Measurements from ENCODE around the gene ASXL2. TPM values are rescaled to one million over a fixed set of nuclear protein-coding genes. Genes with fewer than 3 reads are reported as not detected.
"Not testable (repeated sequence)": the region's sequence is repeated elsewhere in the genome, so short reads cannot be mapped to it uniquely, and the experiment has no call there.

ASXL2 gene
- total RNA-seq, 1 donor from 2014 or later = 41.2 TPM

DNA sequence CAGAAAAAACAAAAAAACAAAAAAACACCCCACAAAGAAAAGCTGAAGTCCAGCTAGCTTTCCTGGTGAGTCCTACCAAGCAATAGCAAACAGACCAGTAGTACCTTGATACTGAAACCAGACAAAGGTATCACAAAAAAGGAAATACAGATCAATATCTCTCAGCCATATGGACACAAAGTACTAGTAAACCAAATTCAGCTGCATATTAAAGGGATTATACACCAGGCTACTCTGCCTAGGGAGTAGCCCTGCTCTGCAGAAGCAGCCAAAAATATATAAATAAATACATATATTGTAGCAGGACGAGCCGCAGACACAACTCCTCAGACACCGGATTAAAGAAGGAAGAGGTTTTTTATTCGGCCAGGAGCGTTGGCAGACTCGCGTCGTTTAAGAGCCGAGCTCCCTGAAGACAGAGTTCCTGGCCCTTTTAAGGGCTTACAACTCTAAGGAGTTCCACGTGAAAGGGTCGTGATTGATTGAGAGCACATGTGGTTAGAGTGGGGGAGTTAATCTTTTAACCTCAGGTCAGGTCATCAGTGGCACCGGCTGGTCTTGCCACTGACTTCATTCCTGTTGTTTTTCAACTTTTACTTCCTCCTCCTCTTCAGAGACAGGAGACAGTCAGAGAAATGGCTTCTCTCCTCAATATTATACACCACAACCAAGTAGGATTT is 166.5 kb downstream of the ASXL2 start:
- intact Hi-C loops (cut with DNase I) = no loop called here
- ATAC-seq = no peak
- DNase-seq (ENCODE audit: low spot score) = no peak

DNA sequence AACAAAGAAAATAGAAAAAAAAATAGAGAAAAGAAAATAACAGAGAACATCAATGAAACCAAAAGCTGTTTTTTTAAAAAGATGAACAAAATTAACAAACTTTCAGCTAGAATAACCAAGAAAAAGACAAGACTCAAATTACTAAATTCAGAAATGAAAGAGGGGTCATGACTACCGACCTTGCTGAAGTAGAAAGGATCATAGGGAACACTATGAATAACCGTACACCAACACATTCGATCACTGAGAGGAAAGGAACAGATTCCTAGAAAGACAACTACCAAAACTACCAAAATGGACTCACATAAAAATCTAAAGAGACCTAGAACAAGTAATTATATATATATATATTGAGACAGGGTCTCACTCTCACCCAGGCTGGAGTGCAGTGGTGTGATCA is 167.5 kb downstream of the ASXL2 start:
- ATAC-seq = no peak
- intact Hi-C loops (cut with DNase I) = no loop called here
- DNase-seq (ENCODE audit: low spot score) = no peak

DNA sequence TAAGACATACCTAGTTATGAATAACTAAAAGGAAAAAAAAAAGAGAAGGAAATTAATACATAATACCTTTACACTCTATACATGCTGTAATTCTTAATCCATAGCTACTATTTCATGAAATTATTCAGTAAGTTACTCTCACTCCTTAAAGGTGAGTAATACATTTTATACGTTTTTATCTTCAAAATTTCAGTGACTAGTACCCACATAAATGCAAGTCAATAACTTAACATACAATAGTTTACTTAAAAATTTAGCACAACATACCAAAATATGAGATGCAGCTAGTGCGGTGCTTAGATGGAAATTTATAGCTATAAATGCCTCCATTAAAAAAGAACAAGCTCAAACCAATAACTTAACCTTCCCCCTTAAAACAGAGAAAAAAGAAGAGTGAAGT is 168.9 kb downstream of the ASXL2 start:
- intact Hi-C loops (cut with DNase I) = no loop called here
- no peak for ATAC-seq
- no peak for DNase-seq (ENCODE audit: low spot score)

DNA sequence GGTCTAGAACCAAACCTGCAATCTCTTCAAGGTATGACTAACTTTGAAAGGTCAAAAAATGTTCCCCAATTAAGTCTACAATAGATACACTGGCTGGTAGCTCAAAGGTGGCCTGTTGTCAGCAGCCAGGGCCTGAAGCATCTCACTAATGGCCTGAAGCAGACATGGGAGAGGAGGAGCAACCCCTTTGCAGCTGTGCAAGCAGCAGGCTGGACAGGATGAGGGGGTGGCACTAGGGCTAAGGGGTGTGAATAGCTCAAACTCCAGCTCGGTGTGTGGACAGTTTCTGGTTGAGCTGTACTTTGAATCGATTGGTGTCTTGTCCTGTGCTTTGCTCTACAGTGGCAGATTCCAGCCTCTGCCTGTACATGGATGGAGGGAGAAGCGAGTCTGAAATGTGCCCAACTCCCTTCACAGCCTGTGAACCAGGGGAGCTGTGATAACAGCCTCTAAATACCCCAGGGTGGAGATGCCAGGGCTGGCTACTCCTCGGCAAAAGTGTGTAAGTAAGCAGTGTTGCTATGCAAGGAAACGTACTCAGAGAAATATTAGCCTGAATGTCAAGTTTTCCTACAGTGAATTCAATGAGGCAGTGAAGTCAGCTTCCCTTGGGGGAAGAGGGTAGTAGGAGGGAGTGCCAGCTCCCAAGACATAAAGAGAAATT is 170.2 kb downstream of the ASXL2 start:
- intact Hi-C loops (cut with DNase I) = no loop called here
- DNase-seq (ENCODE audit: low spot score) (no peak), ATAC-seq (no peak)

DNA sequence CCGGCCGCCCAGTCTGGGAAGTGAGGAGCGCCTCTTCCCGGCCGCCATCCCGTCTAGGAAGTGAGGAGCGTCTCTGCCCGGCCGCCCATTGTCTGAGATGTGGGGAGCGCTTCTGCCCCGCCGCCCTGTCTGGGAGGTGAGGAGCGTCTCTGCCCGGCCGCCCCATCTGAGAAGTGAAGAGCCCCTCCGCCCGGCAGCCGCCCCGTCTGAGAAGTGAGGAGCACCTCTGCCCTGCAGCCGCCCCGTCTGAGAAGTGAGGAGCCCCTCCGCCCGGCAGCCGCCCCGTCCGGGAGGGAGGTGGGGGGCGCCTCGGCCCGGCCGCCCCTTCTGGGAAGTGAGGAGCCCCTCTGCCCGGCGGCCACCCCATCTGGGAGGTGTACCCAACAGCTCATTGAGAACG is 172.7 kb downstream of the ASXL2 start:
- intact Hi-C loops (cut with DNase I); ATAC-seq: not testable (repeated sequence)
- peak; percentile 12 for DNase-seq (ENCODE audit: low spot score)

DNA sequence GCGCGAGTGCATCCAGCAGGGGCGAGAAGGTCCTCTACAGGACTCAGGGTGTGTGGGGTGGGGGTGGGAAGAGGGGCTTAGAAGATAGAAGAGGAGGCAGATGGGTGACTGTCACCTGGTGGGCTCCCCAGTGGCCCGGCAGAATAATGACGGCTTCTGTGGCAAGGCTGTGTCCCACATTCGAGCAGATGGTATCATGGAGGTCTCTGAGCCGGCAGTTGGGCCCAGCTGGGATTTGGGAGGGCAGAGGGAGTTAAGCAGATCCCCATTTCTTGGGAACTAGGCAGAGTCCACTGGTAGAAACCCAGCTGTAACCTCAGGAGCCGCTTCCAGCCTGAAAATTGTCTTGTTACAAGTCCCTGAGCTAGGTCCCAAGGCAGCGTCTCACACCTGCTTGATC is 176.5 kb downstream of the ASXL2 start:
- DNase-seq (ENCODE audit: low spot score) (no peak), ATAC-seq (no peak)
- intact Hi-C loops (cut with DNase I) = no loop called here

DNA sequence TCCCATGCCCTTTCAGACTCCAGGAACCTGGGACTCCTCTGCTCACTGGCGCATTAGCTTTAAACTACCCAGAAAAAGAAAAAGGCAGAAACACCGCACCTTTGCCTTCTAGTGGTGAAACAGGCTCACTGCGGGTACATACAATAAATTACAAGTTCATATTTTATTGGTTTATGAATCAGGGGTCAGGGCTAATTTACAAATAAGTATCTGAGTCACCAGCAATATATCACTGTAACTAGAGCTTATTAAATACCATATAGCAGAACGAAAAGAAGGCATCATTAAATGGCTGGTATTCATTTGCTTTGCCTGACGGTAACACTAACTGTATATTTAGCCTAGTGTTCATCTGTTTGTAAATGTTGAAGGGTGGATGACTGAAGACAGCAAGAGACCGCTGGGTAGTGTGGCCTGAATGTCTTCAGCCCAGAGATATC is 178.0 kb downstream of the ASXL2 start:
- DNase-seq (ENCODE audit: low spot score) (no peak), ATAC-seq (peak; percentile 45)
- intact Hi-C loops (cut with DNase I) = no loop called here

DNA sequence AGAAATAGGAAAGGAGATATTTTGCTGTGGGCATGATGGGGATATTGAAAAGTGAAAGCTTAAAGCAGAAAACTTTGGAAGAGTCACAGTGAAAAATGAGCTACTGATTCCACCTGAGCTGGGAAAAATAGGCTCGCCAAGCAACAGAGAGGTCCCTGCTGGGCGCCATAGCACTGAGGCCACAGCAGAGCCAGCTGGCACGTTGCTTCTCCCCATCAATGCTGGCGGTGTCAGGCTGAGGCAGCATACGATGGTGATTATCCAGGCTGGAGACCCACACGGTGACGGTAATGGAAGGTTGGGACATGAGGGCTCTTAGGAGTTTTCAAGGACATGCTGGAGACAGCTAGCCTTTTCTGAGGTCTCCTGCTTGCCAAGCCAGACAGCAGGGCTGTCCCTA is 179.1 kb downstream of the ASXL2 start:
- DNase-seq (ENCODE audit: low spot score) (no peak), ATAC-seq (no peak)
- intact Hi-C loops (cut with DNase I) = no loop called here

DNA sequence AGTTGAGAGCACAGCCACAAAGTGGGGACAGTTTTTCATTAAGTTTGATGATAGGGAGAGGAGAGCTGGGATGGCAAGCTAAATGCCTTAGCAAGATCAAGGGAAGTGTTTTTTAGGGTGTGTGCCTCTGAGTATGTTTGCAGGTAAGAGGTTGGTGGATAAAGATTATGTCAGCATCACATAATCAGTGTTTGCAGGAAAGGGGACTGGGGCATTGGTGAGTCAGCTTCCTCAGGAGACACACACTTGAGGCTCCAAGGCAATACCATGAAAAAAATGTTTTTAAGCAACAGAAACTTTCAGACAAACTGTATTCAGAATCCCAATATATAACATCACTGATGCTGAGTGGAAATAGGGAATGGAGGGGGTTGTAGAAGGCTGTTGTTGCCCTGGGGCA is 179.5 kb downstream of the ASXL2 start:
- DNase-seq (ENCODE audit: low spot score) (no peak), ATAC-seq (no peak)
- intact Hi-C loops (cut with DNase I) = no loop called here

DNA sequence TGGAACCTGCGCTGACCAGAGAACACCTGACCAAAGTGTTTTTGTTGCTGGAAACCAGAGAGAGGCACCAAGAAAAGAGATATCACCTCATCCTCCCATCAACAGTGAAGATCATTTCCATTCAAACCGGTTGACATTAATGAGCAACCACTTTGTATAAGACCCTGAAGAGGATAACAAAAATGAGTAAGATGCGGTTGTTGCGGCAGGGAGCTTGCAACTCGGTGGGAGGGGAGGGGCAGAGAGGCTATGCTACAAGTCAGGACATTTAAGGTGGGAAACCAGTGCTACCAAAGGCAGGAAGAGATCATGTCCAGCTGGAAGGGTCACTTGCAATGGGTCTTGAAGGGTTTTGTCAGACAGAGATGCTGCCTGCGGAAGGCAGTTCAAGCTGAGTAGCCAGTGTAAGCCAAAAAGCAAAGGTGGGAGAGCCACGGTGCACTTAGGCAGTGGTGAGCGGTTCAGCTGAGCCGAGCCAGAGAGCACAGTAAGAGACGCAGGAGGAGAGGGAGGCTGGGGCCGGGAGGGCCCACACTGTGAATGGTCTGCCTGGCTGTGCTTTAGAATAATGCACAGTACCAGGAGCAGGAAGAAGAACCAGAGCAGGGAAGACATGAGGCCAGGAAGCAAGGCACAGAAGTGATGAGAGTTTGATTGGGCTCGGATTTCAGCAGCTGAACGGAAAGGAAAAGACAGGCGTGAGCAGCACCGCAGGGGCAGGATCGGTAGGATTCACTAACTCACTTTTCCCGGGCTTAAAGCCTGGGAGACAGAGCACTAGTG is 180.5 kb downstream of the ASXL2 start:
- intact Hi-C loops (cut with DNase I) = no loop called here
- peak; percentile 41 for DNase-seq (ENCODE audit: low spot score)
- peak; percentile 44 for ATAC-seq

DNA sequence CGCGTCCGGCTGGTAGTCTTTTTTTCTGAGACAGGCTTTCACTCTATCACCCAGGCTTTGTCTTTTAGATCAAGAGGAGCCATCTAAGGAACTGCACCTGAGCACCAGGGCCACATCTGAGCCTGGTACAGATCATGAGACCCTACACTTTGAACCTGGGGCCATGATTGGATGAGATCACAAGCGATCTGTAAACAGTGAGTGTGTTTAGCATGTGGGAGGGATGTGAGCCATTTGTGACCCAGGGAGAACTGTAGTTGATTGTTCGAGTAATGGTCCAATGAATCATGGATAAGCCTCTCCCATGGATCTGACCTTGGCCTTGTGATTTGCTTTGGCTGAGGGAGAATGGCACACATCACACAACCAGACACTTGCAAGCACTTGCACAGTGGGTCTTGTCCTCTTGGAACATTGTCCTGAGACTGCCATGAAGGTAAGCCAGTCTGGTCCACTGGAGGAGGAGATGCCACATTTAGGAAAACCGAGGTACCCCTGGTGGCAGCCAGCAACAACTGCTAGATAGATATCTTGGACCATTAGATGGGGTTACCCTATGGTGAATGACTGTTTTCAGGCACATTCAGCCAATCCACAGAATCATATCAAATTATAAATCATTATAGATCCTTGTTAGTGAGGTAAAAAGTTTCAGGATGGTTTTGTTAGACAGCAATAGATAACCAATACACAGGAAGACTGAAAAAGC is 185.4 kb downstream of the ASXL2 start:
- ATAC-seq (peak; percentile 18), DNase-seq (ENCODE audit: low spot score) (no peak)
- intact Hi-C loops (cut with DNase I) = no loop called here

DNA sequence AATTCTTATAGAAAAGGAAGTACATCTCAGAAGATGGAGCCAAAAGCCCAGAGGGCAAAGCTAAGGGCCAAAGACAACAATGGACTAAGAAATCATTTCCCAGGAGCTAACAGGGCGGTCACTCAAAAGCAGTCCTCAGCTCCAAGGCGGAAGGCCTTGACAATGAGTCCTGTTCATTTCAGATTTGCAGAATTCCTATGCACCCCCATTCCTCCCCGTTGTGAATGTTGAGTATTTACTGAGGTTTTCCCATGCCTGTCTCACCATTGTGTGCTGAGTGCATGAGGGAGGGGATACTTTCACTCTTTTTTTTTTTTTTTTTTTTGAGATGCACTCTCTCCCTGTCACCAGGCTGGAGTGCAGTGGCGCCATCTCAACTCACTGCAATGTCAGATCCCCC is 186.1 kb downstream of the ASXL2 start:
- intact Hi-C loops (cut with DNase I) = no loop called here
- ATAC-seq = peak; percentile 93
- DNase-seq (ENCODE audit: low spot score) = no peak

DNA sequence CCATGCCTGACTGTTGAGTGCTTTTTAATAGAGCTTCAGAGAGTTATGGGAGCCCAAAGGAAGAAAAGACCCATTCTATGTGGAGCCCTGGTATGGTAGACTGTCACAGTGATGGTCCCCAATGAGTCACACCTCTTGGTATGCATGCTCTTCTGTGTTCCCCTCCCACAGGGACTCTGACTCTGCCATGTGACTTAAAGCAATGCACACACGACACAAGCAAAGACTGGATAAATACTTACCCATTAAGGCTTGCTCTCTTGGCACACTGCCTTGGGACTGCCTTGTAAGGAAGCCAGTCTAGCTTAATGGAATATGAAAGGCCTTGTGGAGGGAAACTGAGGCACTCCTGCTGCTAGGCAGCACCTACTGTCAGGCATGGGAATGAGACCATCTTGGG is 188.2 kb downstream of the ASXL2 start:
- ATAC-seq (no peak), DNase-seq (ENCODE audit: low spot score) (no peak)
- intact Hi-C loops (cut with DNase I) = no loop called here

DNA sequence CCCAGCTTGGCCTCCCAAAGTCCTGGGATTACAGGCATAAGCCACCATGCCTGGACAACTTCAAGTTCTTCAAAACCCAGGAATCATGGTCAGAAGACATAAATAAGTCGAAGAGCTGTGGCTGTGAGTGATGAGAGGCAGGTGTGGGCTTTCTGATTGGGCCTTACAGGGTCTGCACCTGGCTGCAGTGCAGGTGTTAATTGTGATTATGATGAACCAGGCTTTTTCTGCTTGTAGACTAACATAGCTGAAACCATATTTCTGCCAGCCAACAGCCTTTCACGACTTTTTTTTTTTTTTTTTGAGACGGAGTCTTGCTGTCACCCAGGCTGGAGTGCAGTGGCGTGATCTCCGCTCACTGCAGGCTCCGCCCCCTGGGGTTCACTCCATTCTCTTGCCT is 190.1 kb downstream of the ASXL2 start:
- intact Hi-C loops (cut with DNase I) = no loop called here
- DNase-seq (ENCODE audit: low spot score) (no peak), ATAC-seq (no peak)

DNA sequence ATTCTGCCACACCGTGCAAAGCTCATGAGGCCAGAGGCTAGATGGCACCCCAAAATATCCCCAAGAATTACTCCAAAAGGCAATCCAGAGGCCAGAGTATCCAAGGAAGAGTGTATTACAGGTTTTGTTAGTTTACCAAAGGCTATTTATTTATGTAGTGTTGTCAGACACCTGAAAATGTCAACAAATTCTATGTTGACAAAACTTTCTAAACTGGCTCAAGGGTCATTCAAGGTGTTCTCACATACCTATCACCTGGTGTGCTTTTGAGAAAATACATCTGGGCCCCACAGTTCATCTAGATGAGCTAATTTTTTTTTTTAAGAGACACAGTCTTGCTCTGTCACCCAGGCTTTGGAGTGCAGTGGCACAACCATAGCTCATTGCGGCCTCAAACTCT is 192.5 kb downstream of the ASXL2 start:
- ATAC-seq (no peak), DNase-seq (ENCODE audit: low spot score) (no peak)
- intact Hi-C loops (cut with DNase I) = no loop called here

DNA sequence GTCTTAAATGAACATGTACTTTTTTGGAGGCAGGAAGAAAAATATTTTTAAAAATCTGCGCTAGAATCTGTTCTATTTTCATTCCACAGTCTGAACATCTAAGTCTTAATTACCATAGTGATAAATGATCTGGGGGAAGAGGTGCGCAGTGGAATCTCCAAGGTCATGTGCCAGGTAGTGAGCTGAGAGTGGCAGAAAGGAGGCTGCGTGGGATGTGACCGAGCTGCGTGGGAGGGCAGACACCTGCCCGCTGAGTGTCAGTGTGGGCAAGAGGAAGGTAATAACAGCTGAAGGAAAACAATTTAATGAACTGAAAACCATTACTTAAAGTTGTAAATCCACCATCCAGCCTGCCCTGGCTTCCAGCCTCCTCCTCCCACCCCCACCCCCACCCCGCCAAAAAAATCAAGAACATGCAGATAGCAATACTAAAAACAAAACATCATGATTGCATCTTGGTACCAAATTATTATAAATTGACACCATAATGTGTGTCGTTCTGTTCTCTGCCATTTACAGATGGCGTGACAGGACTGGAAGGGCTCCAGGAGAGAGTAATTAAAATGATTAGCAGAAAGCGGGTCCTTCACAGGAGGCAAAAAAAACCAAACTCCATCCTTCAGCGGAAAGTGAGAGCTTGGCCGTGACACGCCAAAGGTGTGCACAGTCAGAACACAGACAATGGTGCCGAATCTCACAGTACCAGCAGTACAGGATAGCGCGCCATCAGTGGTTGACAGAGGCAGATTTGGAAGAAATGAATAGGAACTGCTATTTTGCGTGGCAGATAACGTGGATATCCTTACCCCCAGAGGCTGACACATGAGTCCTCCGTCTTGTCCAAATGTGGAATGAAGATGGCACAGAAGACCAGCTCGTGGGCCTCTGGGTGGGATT is 193.5 kb downstream of the ASXL2 start:
- DNase-seq (ENCODE audit: low spot score) (no peak), ATAC-seq (no peak)

More for the DNA sequence above, 193.5 kb downstream of the ASXL2 start:
- intact Hi-C loops (cut with DNase I) = no loop called here
